Mucosa of descending colon (tissue), 3 donors: ENCODE data around the gene TIAL1. TPM values are rescaled to one million over a fixed set of nuclear protein-coding genes. Genes with fewer than 3 reads are reported as not detected.
"Not testable (repeated sequence)": the region's sequence is repeated elsewhere in the genome, so short reads cannot be mapped to it uniquely, and the experiment has no call there.

Source experiments
- ATAC-seq: fragments of 200-7000 bp; cut with Tn5 transposase; one replicate; pipeline ENCODE4 v1.9.1; 2020; ENCODE audit warnings: mild to moderate bottlenecking, moderate library complexity
- DNase-seq, 3 donors: peaks; one replicate each; pipeline ENCODE4 v3.0.0-alpha.2; 2020
- H3K36me3 ChIP-seq: fragments of 200-600 bp; one replicate; pipeline ENCODE4 v1.8.0; 2021; ENCODE audit warnings: low read depth, mild to moderate bottlenecking
- H3K4me1 ChIP-seq: fragments of 200-600 bp; one replicate; pipeline ENCODE4 v1.8.0; 2021; ENCODE audit warnings: low read depth, mild to moderate bottlenecking
- H3K4me3 ChIP-seq: fragments of 200-600 bp; one replicate; pipeline ENCODE4 v1.8.0; 2021; ENCODE audit warnings: mild to moderate bottlenecking
- H3K9me3 ChIP-seq: fragments of 200-600 bp; one replicate; pipeline ENCODE4 v1.8.0; 2021; ENCODE audit warnings: mild to moderate bottlenecking
- intact Hi-C, 2 donors: fragments of 100-400 bp; cut with DNase I in 1 of 2; cut with micrococcal nuclease in 1 of 2; formaldehyde crosslinking; loops; one replicate each; pipeline versions ENCODE4 v1.11.0 to v1.11.1; 2022; cut with DNase I, micrococcal nuclease
- total RNA-seq, 3 donors: library from RNA; stranded (reverse); fragmentation: NEBNext Ultra II Directional in 2 of 3; extraction: Animal tissue kit (Norgen Biotek cat#: 25700) in 2 of 3; gene quantifications; one replicate each; pipeline versions ENCODE4 v1.2.1 to v1.2.4, GENCODE V29; 2021 to 2023
- TF ChIP-seq, protein P1 (sequence below): fragments of 200-600 bp; IDR thresholded peaks from one replicate; pipeline ENCODE4 v1.8.0; 2022; ENCODE audit warnings: antibody characterized with exemption, mild to moderate bottlenecking
- donor health status: DM: no; HTN: no; CAD: no; lungs with moderate emphysema.
- donor health status: DM: no; HTN: no; CAD: no.
- donor health status: DM: no; HTN: yes; CAD: no.

The TIAL1 gene
- total RNA-seq, 3 donors from 2014 or later = 85.6 to 122 (median 101) TPM

DNA sequence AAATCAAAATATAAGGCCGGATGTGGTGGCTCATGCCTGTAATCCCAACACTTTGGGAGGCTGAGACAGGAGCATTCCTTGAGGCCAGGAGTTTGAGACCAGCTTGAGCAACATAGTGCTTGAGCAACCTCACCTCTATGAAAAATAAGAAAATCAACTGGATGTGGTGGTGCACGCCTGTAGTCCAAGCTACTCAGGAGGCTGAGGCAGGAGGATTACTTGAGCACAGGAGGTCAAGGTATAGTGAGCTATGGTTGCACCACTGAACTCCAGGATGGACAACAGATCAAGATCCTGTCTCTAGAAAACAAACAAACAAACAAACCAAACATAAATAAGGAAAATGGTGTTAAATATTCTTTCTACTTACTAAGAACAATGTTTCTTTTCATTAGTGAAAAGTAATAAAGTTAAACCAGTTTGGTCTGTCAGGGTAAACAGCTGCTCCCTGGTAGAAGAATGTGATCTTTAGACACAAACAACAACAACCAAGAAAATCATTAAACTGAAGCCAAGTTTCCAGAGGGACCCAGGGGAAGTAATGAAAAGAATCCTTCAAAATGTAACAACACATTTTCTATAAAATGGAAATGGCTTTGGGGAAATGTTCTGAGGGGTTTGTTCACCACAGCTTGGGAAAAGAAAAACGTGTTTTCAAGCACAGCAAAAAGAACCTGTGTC is 36.9 kb upstream of the TIAL1 start:
- Histone ChIP-seq H3K9me3 (no peaks in the 10 kb centered on the region), H3K36me3 (no peaks in the 10 kb centered on the region), H3K4me3 (no peak overlapping the region), H3K4me1 (no peaks in the 10 kb centered on the region)
- no peak for ATAC-seq
- TF ChIP-seq, protein P1, sequence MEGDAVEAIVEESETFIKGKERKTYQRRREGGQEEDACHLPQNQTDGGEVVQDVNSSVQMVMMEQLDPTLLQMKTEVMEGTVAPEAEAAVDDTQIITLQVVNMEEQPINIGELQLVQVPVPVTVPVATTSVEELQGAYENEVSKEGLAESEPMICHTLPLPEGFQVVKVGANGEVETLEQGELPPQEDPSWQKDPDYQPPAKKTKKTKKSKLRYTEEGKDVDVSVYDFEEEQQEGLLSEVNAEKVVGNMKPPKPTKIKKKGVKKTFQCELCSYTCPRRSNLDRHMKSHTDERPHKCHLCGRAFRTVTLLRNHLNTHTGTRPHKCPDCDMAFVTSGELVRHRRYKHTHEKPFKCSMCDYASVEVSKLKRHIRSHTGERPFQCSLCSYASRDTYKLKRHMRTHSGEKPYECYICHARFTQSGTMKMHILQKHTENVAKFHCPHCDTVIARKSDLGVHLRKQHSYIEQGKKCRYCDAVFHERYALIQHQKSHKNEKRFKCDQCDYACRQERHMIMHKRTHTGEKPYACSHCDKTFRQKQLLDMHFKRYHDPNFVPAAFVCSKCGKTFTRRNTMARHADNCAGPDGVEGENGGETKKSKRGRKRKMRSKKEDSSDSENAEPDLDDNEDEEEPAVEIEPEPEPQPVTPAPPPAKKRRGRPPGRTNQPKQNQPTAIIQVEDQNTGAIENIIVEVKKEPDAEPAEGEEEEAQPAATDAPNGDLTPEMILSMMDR = no peak
- no peak for DNase-seq
- intact Hi-C loops = no loop called here

- intact Hi-C loops = no loop called here
These were observed 33.5 kb upstream of the TIAL1 start for GRCh38 chr10:119630300-119630699.

DNA sequence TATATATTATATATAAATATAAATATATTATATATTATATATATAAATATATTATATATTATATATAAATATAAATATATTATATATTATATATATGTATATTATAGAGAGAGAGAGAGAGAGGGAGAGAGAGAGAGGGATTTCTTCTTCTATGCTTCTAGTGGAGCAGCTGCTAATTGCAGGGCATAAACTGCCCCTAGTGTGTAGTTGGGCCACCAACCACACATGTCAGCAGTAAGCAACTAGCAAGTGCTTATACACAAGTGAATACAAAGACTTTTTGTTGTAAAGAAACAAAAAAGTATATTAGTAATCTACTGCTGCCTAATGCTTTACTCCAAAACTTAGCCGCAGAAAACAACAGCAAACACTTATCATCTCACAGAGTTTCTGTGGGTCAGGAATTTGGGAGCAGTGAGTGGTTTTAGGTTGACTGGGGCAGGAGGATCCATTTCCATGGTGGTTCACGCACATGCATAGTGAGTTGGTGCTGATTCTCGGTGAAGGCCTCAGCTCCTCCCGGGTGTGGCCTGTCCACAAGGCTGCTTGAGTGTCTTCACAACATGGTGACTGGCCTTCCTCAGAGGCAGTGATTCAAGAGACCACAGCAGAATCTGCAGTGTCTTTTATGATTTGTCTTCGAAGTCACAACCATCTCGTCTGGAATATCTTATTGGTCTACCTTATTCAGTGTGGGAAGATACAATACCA is 29.0 kb upstream of the TIAL1 start:
- Histone ChIP-seq H3K36me3 (no peaks in the 10 kb centered on the region), H3K4me3 (no peak overlapping the region), H3K9me3 (no peaks in the 10 kb centered on the region), H3K4me1 (no peaks in the 10 kb centered on the region)
- TF ChIP-seq, protein P1 = no peak
- intact Hi-C loops = no loop called here
- DNase-seq (no peak), ATAC-seq (no peak)

More at GRCh38 chr10:119630300-119630699, 33.5 kb upstream of the TIAL1 start:
- Histone ChIP-seq H3K4me3 (no peak overlapping the region), H3K36me3 (no peaks in the 10 kb centered on the region), H3K9me3 (no peaks in the 10 kb centered on the region), H3K4me1 (no peaks in the 10 kb centered on the region)
- DNase-seq = no peak
- ATAC-seq = no peak
- TF ChIP-seq, protein P1 = no peak

- H3K36me3 ChIP-seq = no peaks in the 10 kb centered on the region
- no peaks in the 10 kb centered on the region for H3K9me3 ChIP-seq
- intact Hi-C loops = no loop called here
- H3K4me1 ChIP-seq = no peaks in the 10 kb centered on the region
- no peak for DNase-seq
- no peak overlapping the region for H3K4me3 ChIP-seq
- TF ChIP-seq, protein P1 = no peak
- no peak for ATAC-seq
These were observed 24.3 kb upstream of the TIAL1 start for GRCh38 chr10:119621078-119621384.

- ATAC-seq = no peak
- Histone ChIP-seq H3K4me3 (no peak overlapping the region), H3K36me3 (no peaks in the 10 kb centered on the region), H3K4me1 (no peaks in the 10 kb centered on the region), H3K9me3 (no peaks in the 10 kb centered on the region)
- DNase-seq = no peak
- TF ChIP-seq, protein P1 = no peak
- intact Hi-C loops = no loop called here
These were observed 23.7 kb upstream of the TIAL1 start for GRCh38 chr10:119620241-119621077.

DNA sequence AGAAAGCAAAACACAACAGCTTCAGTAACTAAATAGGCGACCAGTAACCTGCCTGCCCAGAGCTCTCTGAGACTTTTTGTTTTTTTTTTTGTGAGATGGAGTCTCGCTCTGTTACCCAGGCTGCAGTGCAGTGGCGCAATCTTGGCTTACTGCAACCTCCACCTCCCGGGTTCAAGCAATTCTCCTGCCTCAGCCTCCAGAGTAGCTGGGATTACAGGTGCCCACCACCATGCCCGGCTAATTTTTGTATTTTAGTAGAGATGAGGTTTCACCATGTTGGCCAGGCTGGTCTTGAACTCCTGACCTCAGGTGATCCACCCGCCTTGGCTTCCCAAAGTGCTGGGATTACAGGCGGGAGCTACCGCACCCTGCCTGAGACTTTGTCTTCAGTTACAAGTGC is 23.0 kb upstream of the TIAL1 start:
- H3K9me3 ChIP-seq, intact Hi-C loops, H3K4me3 ChIP-seq, DNase-seq, ATAC-seq, H3K4me1 ChIP-seq, H3K36me3 ChIP-seq: not testable (repeated sequence)
